HEK293T (cell line): ENCODE results near the gene ITGA11.

ENCODE experiments used
- ARNT ChIP-seq: fragments of 450-650 bp; IDR thresholded peaks from 2 replicates; pipeline ENCODE4 v1.6.1; 2017; ENCODE audit warnings: mild to moderate bottlenecking
- BHLHE40 ChIP-seq: fragments of 450-650 bp; IDR thresholded peaks from 2 replicates; pipeline ENCODE4 v1.6.1; 2016; ENCODE audit warnings: mild to moderate bottlenecking, moderate library complexity, borderline replicate concordance
- CTBP1 ChIP-seq: fragments of 450-650 bp; IDR thresholded peaks from 2 replicates; pipeline ENCODE4 v1.6.1; 2016; ENCODE audit warnings: borderline replicate concordance
- ELF4 ChIP-seq: fragments of 450-650 bp; IDR thresholded peaks from 2 replicates; pipeline ENCODE4 v1.6.1; 2017; ENCODE audit warnings: antibody characterized with exemption
- FOXA1 ChIP-seq: fragments of 450-650 bp; IDR thresholded peaks from 2 replicates; pipeline ENCODE4 v1.6.1; 2016; ENCODE audit warnings: mild to moderate bottlenecking
- FOXK2 ChIP-seq: fragments of 450-650 bp; IDR thresholded peaks from 2 replicates; pipeline ENCODE4 v1.6.1; 2016; ENCODE audit warnings: mild to moderate bottlenecking
- FOXM1 ChIP-seq: fragments of 450-650 bp; IDR thresholded peaks from 2 replicates; pipeline ENCODE4 v1.6.1; 2017; ENCODE audit warnings: mild to moderate bottlenecking, borderline replicate concordance
- LEF1 ChIP-seq: fragments of 450-650 bp; IDR thresholded peaks from 2 replicates; pipeline ENCODE4 v1.6.1; 2017; ENCODE audit warnings: mild to moderate bottlenecking, borderline replicate concordance
- NFRKB ChIP-seq: fragments of 450-650 bp; IDR thresholded peaks from 2 replicates; pipeline ENCODE4 v1.6.1; 2016; ENCODE audit warnings: mild to moderate bottlenecking, moderate library complexity
- PKNOX1 ChIP-seq: fragments of 450-650 bp; IDR thresholded peaks from 2 replicates; pipeline ENCODE4 v1.6.1; 2016
- SP1 ChIP-seq: fragments of 450-650 bp; IDR thresholded peaks from 2 replicates; pipeline ENCODE4 v1.6.1; 2017
- SUZ12 ChIP-seq: fragments of 450-650 bp; IDR thresholded peaks from 2 replicates; pipeline ENCODE4 v1.6.1; 2016; ENCODE audit warnings: mild to moderate bottlenecking
- TARDBP ChIP-seq: fragments of 450-650 bp; IDR thresholded peaks from 2 replicates; pipeline ENCODE4 v1.6.1; 2016
- ZNF384 ChIP-seq: fragments of 450-650 bp; IDR thresholded peaks from 2 replicates; pipeline ENCODE4 v1.6.1; 2016

- TF ChIP-seq ZNF384 (no peak), BHLHE40 (no peak), FOXM1 (no peak), LEF1 (no peak), SUZ12 (no peak), NFRKB (no peak), ARNT (no peak), SP1 (no peak), TARDBP (no peak), CTBP1 (no peak), PKNOX1 (no peak), FOXK2 (no peak), FOXA1 (no peak), ELF4 (no peak)
Observed at GRCh38 chr15:68364028-68364659, 67.8 kb downstream of the ITGA11 start.
